ENCODE results near the gene NUSAP1. TPM values are rescaled to one million over a fixed set of nuclear protein-coding genes. Genes with fewer than 3 reads are reported as not detected.
"Not testable (repeated sequence)": the region's sequence is repeated elsewhere in the genome, so short reads cannot be mapped to it uniquely, and the experiment has no call there.

NUSAP1 gene, protein sequence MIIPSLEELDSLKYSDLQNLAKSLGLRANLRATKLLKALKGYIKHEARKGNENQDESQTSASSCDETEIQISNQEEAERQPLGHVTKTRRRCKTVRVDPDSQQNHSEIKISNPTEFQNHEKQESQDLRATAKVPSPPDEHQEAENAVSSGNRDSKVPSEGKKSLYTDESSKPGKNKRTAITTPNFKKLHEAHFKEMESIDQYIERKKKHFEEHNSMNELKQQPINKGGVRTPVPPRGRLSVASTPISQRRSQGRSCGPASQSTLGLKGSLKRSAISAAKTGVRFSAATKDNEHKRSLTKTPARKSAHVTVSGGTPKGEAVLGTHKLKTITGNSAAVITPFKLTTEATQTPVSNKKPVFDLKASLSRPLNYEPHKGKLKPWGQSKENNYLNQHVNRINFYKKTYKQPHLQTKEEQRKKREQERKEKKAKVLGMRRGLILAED
- 159 and 175 TPM in 2 replicates for total RNA-seq
- long read RNA-seq, transcript NUSAP1-208 (11 exons, 1,629 nt), result major isoform, 31 of 143 reads
- long read RNA-seq, transcript NUSAP1-201 (11 exons, 2,409 nt), result minor isoform, 15 of 143 reads
- long read RNA-seq, transcript NUSAP1-202 (11 exons, 2,274 nt), result minor isoform, 29 of 143 reads
- long read RNA-seq, partial matches to known transcripts, result 32 of 143 reads
- long read RNA-seq, other reads (novel, unspliced or antisense), result 29 of 143 reads

DNA sequence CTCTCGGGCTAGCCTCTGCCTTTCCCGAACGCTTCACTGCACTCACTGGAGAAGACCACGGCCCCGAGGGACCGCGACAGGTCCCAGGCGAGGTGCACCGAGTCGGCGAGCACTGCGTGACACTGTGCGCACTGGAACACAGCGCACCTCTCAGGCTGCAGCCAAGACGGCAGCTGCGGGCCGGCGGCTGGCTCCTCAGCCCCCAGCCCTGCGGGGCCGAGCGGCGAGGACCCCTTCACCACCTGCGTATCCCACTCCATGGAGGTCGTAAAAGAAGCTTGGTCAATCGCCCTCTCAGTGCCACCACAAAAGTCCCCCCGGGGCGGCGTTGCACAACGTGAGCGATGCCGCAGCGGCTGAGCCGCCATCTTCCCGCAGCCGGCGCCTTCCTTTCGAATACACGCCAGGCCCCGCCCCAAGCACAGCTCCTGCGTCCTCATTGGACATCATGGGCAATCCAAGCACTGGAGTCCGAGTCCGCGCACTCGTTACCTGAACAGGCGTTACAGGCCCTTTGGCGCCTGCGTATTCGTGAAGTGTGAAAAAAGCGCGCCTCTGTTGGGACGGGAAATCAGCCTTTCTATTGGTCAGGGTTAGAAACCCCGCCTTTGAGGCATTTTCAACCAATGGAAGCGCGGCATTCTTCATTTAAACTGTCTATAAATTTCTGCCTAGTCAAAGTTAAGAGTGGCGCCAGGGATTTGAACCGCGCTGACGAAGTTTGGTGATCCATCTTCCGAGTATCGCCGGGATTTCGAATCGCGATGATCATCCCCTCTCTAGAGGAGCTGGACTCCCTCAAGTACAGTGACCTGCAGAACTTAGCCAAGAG lies at the start of gene NUSAP1, which contains the start of gene OIP5:
TSS of gene NUSAP1 (plus strand) at position 688 of the 832 bp plus-strand sequence. CDS start at position 765, 77 bp downstream.
TSS of gene OIP5 (minus strand) at position 398 of the 832 bp plus-strand sequence. CDS start at position 368, 30 bp downstream.
- Mint-ChIP-seq H3K4me3 (peak within 1 kb of the TSS; percentile 100), H3K9me3 (peaks cover 2% of the 10 kb centered on the region), H3K36me3 (ENCODE audit: low read depth) (peaks cover 15% of the 10 kb centered on the region), H3K27ac (ENCODE audit: unreplicated experiment) (peak within 1 kb of the TSS; percentile 99), H3K4me1 (peaks cover 43% of the 10 kb centered on the region), H3K27me3 (ENCODE audit: low read depth) (no peaks in the 10 kb centered on the region)
- DNase-seq (ENCODE audit: low read depth, low spot score), result peak; percentile 92
- TF ChIP-seq, protein P1, sequence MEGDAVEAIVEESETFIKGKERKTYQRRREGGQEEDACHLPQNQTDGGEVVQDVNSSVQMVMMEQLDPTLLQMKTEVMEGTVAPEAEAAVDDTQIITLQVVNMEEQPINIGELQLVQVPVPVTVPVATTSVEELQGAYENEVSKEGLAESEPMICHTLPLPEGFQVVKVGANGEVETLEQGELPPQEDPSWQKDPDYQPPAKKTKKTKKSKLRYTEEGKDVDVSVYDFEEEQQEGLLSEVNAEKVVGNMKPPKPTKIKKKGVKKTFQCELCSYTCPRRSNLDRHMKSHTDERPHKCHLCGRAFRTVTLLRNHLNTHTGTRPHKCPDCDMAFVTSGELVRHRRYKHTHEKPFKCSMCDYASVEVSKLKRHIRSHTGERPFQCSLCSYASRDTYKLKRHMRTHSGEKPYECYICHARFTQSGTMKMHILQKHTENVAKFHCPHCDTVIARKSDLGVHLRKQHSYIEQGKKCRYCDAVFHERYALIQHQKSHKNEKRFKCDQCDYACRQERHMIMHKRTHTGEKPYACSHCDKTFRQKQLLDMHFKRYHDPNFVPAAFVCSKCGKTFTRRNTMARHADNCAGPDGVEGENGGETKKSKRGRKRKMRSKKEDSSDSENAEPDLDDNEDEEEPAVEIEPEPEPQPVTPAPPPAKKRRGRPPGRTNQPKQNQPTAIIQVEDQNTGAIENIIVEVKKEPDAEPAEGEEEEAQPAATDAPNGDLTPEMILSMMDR (conservative IDR thresholded peaks at IDR 0.05), result peak; percentile 73

DNA sequence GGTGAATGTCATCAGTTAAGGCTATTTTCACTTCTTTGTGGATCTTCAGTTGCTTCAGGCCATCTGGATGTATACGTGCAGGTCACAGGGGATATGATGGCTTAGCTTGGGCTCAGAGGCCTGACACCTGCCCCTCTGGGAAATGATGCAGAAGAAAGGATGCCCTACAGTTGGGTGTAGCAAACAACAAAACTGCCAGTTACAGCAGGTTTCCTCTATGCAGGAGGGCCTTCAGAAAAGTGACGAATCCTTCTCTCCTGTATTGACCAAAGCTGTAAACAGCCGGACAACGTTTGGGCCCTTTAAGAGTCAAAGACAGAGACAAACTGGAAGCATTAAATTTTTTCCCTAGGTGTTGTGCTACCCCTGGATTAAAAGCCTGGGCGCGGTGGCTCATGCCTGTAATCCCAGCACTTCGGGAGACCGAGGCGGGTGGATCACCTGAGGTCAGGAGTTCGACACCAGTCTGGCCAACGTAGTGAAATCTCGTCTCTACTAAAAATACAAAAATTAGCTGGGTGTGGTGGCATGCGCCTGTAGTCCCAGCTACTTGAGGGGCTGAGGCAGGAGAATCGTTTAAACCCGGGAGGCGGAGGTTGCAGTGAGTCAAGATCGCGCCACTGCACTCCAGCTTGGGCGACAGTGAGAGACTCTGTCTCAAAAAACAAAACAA lies 49.6 kb upstream of the NUSAP1 start:
- peak overlapping the region; percentile 90 for H3K27ac Mint-ChIP-seq (ENCODE audit: unreplicated experiment)
- H3K4me3 Mint-ChIP-seq, result peak overlapping the region; percentile 90
- H3K27me3 Mint-ChIP-seq (ENCODE audit: low read depth); DNase-seq (ENCODE audit: low read depth, low spot score); H3K9me3 Mint-ChIP-seq: not testable (repeated sequence)
- peaks cover 36% of the 10 kb centered on the region for H3K4me1 Mint-ChIP-seq
- peaks cover 20% of the 10 kb centered on the region for H3K36me3 Mint-ChIP-seq (ENCODE audit: low read depth)

DNA sequence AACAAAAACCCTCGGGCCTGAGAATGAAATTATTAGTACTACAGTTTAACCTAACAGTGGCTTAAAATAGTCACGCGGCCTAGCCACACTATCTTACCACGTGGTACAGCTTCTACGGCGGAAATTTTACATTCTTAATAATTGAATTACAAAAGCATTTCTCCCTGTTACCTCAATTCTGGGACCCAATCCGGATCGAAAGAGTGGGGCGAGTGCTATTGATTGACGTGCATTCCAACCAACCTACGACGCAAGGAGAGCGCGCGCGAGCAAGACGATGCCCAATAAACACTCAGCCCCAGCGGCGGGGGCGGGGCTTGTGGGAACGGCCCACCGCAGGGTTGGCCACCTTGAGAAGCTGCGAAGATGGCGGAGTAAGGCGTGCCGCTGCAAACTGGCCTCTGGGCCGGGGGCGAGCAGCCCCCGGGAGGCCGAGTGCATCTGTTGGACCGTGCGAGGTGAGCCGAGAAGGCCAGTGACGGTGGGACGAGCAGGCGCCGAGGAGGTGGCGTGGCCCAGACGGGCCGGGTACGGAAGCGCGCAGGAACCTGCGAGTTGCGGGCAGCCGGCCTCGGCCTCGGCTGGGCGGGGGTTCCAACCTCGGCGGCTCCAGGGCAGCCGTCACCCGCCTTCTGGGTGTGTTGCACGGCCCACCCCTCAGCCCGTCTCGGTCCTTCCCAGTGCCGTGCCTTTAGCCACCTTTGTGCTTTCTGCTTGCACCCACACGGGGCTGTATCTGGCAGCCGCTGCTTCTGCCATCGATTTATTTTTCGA lies 48.8 kb upstream of the NUSAP1 start:
- Mint-ChIP-seq H3K27ac (ENCODE audit: unreplicated experiment) (peak overlapping the region; percentile 98), H3K4me3 (peak overlapping the region; percentile 90), H3K36me3 (ENCODE audit: low read depth) (peaks cover 25% of the 10 kb centered on the region), H3K9me3 (no peaks in the 10 kb centered on the region), H3K4me1 (peaks cover 43% of the 10 kb centered on the region), H3K27me3 (ENCODE audit: low read depth) (no peaks in the 10 kb centered on the region)
- TF ChIP-seq, protein P1 (conservative IDR thresholded peaks at IDR 0.05), result no peak
- peak; percentile 97 for DNase-seq (ENCODE audit: low read depth, low spot score)

DNA sequence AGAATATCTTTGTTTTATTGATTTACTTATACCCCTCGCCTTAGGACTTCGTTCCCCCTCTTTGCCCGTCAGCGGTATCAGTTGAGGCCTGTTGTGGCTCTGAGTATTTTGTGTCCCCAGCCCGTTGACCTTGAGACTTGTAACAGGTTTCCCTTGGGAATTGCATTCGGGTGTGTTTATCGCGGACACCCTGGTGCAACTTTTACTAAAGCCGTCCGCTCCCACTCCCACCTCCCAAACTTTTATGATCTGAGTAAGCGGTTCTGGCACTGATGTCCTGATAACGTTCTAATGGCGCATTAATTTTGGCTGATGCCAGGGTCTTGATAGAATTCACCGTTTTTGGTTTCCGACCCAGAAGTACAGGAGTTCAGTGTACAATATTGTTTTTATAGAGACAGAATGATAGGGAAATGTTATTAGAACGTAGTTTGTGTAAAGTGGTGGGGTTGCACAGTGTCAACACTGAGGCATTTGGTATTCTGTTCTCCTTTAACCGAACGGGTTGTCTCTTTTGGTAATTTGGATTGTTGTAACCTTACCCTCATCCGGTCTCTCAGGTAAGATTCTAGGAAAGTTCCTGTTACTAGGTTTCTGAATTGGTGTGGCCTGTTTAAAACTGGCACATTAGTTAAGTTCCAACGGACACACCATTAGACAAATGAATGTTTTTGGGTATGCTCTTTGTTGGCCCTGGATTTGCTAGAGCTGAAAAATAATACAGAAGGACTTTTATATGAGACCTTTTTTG lies 48.1 kb upstream of the NUSAP1 start:
- no peak for DNase-seq (ENCODE audit: low read depth, low spot score)
- peaks cover 25% of the 10 kb centered on the region for H3K36me3 Mint-ChIP-seq (ENCODE audit: low read depth)
- H3K27me3 Mint-ChIP-seq (ENCODE audit: low read depth), result no peaks in the 10 kb centered on the region

More for the DNA sequence above, 48.1 kb upstream of the NUSAP1 start:
- Mint-ChIP-seq H3K4me3 (peak overlapping the region; percentile 90), H3K9me3 (no peaks in the 10 kb centered on the region), H3K4me1 (peaks cover 44% of the 10 kb centered on the region), H3K27ac (ENCODE audit: unreplicated experiment) (peak overlapping the region; percentile 98)
- TF ChIP-seq, protein P1 (conservative IDR thresholded peaks at IDR 0.05), result no peak

Measured in neural crest cell (in vitro differentiated cells).